ENCODE measurements around the gene OR52K2.
"Not testable (repeated sequence)": the region's sequence is repeated elsewhere in the genome, so short reads cannot be mapped to it uniquely, and the experiment has no call there.

Gene OR52K2

DNA sequence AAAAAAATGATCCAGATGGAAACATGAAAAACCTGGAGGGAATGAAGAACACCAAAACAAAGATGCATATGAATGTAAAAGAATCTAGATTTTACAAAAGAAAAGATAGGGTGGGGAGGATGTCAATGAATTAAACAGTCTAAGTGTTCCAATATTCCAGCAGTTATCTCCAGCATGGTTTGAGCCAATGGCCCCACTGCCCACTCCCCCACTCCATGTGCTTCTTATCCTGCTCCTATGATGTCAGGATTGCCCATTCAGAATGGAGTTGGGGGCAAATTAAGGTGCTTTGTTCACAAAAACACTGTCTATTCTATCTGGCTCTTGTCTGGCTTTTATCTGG, 32.1 kb downstream of the OR52K2 start:
- no peak for DNase-seq

DNA sequence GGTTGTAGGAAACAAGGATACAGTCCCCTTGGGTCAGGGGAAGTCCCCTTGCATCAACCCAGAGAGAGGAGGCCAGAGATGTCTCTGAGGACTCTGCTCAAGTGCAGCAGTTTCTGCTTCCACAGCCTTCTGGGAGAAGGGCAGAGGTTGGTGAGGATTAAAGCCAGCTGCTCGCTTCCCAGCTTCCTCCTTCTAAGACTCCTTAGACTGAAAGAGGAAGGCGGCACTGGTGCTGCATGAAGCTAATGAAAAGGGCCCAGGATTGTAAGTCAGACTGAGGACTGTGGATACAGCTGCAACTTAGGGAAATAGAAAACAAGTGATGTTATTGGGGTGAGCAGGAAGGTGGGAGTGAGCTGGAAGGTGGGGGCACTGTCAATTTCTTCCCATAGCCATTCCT, 33.4 kb downstream of the OR52K2 start, which contains the start of gene OR52K1:
OR52K1 (plus strand) TSS at position 202 of the 400 bp plus-strand sequence. CDS start 6,255 bp downstream, outside the sequence.
- no peak for DNase-seq

DNA sequence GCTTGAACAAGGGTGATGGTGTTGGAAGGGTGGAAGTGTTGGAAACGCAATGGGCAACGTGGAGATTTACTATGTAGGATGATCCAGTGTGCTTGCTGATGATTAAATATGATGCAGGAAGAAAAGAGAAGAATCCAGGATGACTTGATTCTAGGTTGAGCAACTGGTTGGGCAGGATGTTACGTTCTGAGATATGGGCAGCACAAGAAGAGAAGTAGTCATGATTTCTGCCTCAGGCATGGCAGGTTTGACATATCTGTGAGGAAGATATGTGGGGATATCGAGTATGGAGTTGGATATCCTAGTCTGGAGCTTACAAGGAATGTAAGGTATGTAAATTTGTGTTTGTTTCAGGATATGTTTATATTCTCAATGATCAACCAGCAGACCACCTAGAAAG, 35.2 kb downstream of the OR52K2 start:
- no peak for DNase-seq

DNA sequence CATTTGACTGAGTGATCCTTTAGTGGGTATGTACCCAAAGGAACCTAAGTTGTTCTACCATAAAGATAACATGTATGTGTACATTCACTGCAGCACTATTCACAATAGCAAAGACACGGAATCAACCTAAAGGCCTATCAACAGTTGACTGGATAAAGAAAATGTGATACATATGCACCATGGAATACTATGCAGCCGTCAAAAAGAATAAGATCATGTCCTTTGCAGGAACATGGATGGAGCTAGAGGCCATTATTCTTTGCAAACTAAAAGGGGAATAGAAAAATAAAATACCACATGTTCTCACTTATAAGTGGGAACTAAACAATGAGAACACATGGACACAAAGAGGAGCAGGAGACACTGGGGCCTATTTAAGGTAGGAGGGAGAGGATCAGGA, 42.3 kb downstream of the OR52K2 start:
- not testable (repeated sequence) for DNase-seq

DNA sequence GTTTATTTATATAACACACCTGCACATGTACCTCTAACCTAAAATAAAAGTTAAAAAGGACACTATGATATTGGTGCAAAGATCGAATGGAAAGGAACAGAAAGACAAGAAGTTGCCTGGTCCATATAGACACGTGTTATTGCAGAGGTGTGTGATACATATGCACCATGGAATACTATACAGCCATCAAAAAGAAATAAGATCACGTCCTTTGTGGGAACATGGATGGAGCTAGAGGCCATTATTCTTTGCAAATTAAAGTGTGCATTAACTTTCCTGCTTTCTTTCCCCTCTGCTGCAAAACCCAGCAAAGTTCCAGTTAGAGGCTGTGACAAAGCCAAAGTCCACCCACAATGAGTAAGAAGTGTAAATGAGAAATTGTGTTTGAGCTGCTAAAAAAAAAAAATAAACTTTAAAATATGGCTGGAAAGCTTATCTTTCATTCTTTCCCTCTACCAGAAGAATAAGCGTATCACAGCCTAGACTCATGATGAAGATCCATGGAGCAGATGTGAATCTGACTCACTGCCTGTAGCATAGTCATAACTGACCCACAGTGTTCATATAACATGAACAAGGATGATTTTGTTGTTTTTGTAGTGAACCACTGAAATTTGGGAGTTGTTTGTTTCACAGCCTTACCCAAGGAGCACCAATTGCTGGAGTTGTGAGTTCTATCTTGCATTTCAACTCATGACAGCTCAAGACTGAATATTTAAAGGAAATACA, 42.9 kb downstream of the OR52K2 start:
- DNase-seq: no peak

DNA sequence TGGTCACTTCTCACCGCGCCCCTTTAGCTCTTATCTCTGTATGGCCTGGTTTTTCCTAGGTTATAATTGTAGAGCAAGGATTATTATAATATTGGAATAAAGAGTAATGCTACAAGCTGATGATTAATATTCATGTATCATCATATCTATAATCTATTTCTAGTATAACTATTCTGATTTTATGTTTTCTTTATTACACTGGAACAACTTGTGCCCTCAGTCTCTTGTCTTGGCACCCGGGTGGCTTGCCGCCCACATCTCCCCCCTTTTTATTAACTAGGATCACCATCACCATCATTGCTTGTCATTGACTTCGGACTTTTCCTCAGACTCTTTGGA, 44.4 kb downstream of the OR52K2 start:
- no peak for DNase-seq

DNA sequence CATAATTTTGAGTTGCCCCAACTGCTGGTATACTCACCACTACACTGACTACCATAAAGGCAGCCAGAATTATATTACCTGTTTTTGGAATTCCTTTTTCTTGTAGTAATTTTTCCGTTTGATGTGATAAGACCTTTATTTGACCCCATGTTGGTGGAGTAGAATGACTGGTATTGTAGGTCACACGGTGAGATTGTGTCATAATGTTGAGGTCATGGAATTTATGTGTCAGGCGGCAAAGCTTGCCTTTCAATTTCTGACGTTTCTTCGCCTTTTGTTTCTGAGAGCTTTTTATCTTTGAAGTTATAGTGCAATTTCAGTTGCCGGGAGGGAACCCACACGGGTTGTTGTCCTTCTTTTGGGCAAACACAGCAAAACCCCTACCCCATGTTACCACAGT, 46.4 kb downstream of the OR52K2 start:
- no peak for DNase-seq

DNA sequence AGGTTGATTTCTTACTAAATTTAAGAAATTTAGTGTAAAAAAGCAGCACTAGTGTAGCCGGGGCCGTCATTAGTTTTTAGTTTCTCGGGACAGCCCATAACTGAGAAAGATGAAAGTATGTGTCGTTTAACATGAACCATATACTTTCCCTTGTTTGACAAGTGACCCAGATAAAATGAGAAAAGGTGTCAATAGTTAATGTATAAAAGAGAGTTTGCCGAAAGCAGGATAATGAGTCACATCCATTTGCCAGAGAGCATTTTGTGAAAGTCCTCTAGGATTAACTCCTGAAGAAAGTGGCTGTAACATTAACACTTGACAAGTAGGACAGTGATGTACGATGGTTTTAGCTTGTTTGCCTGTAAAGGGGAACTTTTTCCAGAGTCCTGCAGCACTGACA, 46.9 kb downstream of the OR52K2 start:
- DNase-seq: no peak

DNA sequence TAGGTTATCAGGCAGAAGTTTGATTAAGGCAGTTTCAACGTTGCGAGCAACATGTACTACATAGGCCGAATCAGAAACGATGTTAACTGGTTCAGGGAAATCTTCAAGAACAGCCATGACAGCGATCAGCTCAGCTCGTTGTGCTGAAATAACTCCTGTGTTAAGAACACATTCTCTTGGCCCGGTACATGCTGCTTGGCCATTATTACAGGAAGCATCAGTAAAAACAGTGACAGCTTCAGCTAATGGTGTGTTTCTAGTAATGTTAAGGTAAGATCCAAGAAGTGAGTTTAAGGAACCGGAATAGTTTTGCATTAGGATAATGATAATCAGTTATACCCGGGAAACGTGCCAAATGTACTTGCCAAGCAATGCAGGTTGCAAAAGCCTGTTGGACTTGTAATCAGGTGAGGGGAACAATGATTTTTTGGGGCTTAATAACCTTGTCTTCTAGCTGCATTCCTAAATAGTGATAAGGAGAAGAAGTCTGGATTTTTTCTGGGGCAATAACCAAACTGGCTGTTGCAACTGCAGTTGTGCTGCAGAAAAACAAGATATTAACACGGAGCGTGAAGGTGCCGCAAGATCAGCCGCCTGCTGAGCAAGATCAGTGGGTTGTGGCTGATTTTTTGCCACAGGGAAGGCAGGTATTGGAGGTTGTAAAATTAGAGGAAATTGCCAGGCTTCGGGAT, 47.6 kb downstream of the OR52K2 start:
- no peak for DNase-seq

Data from hematopoietic multipotent progenitor cell treated with erythropoietin and hydrocortisone succinate and interleukin-3 and kit ligand, for 6 days (in vitro differentiated cells).